Tibial nerve (tissue), 4 donors: ENCODE results near the gene BRAT1.

Source experiments
- EP300 ChIP-seq, 2 donors: sonication (generic); formaldehyde crosslinking; IDR thresholded peaks; one replicate each; pipeline ENCODE4 v1.6.1; 2017; ENCODE audit warnings: antibody characterized with exemption in 2 of 2, mild to moderate bottlenecking in 1 of 2
- TF ChIP-seq, protein P1 (sequence below), 5 experiments: fragments of 200-600 bp in 3 of 5; fragments of 450-650 bp in 2 of 5; sonication (generic) in 3 of 5; IDR thresholded peaks; one replicate each; pipeline ENCODE4 v1.5.1; 2016 to 2019; ENCODE audit warnings: antibody characterized with exemption in 5 of 5, mild to moderate bottlenecking in 3 of 5, moderate library complexity in 2 of 5

DNA sequence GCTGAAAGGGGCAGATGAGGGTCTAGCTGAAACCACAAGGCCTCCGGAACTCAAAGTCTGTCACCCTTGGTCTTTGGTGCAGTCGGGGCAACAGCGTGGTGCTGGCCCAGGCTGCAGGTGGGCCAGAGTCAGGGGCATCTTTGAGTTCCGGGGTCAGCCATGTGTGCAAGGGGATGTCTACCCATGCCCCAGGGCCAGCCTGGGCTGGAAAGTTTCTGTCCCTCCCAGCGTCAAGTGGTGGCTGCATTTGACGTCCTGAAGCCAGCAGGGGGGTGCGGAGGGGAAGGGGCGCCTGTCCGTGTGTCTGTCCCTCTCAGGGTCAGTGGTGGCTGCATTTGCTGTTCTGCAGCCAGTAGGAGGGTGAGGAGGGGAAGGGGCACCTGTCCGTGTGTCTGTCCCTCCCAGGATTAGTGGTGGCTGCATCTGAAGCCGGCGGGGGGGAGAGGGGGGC, 638 bp downstream of the BRAT1 start:
- TF ChIP-seq, protein P1, sequence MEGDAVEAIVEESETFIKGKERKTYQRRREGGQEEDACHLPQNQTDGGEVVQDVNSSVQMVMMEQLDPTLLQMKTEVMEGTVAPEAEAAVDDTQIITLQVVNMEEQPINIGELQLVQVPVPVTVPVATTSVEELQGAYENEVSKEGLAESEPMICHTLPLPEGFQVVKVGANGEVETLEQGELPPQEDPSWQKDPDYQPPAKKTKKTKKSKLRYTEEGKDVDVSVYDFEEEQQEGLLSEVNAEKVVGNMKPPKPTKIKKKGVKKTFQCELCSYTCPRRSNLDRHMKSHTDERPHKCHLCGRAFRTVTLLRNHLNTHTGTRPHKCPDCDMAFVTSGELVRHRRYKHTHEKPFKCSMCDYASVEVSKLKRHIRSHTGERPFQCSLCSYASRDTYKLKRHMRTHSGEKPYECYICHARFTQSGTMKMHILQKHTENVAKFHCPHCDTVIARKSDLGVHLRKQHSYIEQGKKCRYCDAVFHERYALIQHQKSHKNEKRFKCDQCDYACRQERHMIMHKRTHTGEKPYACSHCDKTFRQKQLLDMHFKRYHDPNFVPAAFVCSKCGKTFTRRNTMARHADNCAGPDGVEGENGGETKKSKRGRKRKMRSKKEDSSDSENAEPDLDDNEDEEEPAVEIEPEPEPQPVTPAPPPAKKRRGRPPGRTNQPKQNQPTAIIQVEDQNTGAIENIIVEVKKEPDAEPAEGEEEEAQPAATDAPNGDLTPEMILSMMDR (IDR thresholded peaks at IDR 0.05) = no peak
- TF ChIP-seq EP300 (IDR thresholded peaks at IDR 0.05) = no peak
